EH (cell line): ENCODE data around the gene CADM4.
A peak's percentile ranks its signal among the peaks of the same experiment; 100 is the strongest.

Experiments used
- DNase-seq: peaks from one replicate; pipeline ENCODE4 v3.0.0-alpha.2; 2015; ENCODE audit warnings: low read depth

Gene CADM4

GRCh38 chr19:43634068-43634467 is 5.6 kb downstream of the CADM4 start:
- no peak for DNase-seq

- DNase-seq = no peak
Observed at GRCh38 chr19:43633520-43633919, 6.1 kb downstream of the CADM4 start.

GRCh38 chr19:43631491-43631890 is 8.2 kb downstream of the CADM4 start:
- DNase-seq = no peak

- DNase-seq = no peak
Observed at GRCh38 chr19:43628646-43629326, 10.9 kb downstream of the CADM4 start.

- no peak for DNase-seq
Observed at GRCh38 chr19:43626838-43627237, 12.8 kb downstream of the CADM4 start.

- DNase-seq = no peak
Observed at GRCh38 chr19:43625918-43626579, 13.6 kb downstream of the CADM4 start.

- DNase-seq = no peak
Observed at GRCh38 chr19:43624933-43625332, 14.7 kb downstream of the CADM4 start.

- no peak for DNase-seq
Observed at GRCh38 chr19:43623889-43624670, 15.6 kb downstream of the CADM4 start.

GRCh38 chr19:43622956-43623355 is 16.7 kb downstream of the CADM4 start:
- DNase-seq = no peak

GRCh38 chr19:43622070-43622469 is 17.6 kb downstream of the CADM4 start:
- DNase-seq = no peak

- DNase-seq = no peak
Observed at GRCh38 chr19:43620061-43621001, 19.3 kb downstream of the CADM4 start.

- DNase-seq = peak; percentile 89
Observed at GRCh38 chr19:43619262-43620060, 20.2 kb downstream of the CADM4 start, which contains the start of gene ZNF428. TSS of gene ZNF428 (minus strand) at chr19:43619629. CDS start at chr19:43614304, 5,325 bp downstream.

GRCh38 chr19:43618921-43619261 is 20.8 kb downstream of the CADM4 start:
- no peak for DNase-seq

- DNase-seq = no peak
Observed at GRCh38 chr19:43616954-43617353, 22.7 kb downstream of the CADM4 start.

- DNase-seq = no peak
Observed at GRCh38 chr19:43616306-43616705, 23.3 kb downstream of the CADM4 start.

- no peak for DNase-seq
Observed at GRCh38 chr19:43612374-43612773, 27.3 kb downstream of the CADM4 start.

- no peak for DNase-seq
Observed at GRCh38 chr19:43611788-43612187, 27.9 kb downstream of the CADM4 start, which contains the start of gene SRRM5. TSS of gene SRRM5 (plus strand) at chr19:43612088. CDS start at chr19:43612122, 34 bp downstream.

- peak; percentile 39 for DNase-seq
Observed at GRCh38 chr19:43610493-43610892, 29.2 kb downstream of the CADM4 start.

- no peak for DNase-seq
Observed at GRCh38 chr19:43609872-43610271, 29.8 kb downstream of the CADM4 start.

GRCh38 chr19:43607238-43608205 is 32.1 kb downstream of the CADM4 start:
- no peak for DNase-seq
